Spinal cord (tissue), 10 donors: ENCODE results near the gene PRRC2B. TPM values are rescaled to one million over a fixed set of nuclear protein-coding genes. Genes with fewer than 3 reads are reported as not detected.

Source experiments
- DNase-seq, 6 donors: peaks; one replicate each; pipeline versions ENCODE4 v3.0.0 to v3.0.0-alpha.2; 2013 to 2015; ENCODE audit warnings: low spot score in 6 of 6, low read depth in 4 of 6
- H3K27ac ChIP-seq: one replicate; pipeline ENCODE4 v1.5.1; 2013; ENCODE audit warnings: low read depth, low read length, control low read depth
- H3K27me3 ChIP-seq: one replicate; pipeline ENCODE4 v1.6.1; 2013; ENCODE audit warnings: low read length; ENCODE audit not compliant: control insufficient read depth, insufficient read depth
- H3K36me3 ChIP-seq: one replicate; pipeline ENCODE4 v1.6.1; 2013; ENCODE audit warnings: low read length; ENCODE audit not compliant: control insufficient read depth, insufficient read depth
- H3K4me1 ChIP-seq: one replicate; pipeline ENCODE4 v1.6.1; 2013; ENCODE audit warnings: low read length; ENCODE audit not compliant: control insufficient read depth, insufficient read depth
- H3K4me3 ChIP-seq: one replicate; pipeline ENCODE4 v1.5.1; 2013; ENCODE audit warnings: low read depth, low read length, control low read depth
- H3K9me3 ChIP-seq: one replicate; pipeline ENCODE4 v1.6.1; 2013; ENCODE audit warnings: low read length; ENCODE audit not compliant: control insufficient read depth, insufficient read depth
- WGBS: methylation state at CpG from one replicate; pipeline ENCODE4 v1.1.5; 2013; ENCODE audit warnings: missing lambda C conversion rate; ENCODE audit not compliant: insufficient coverage; 5-methylcytosine and 5-hydroxymethylcytosine counted together
- polyA plus RNA-seq, 2 donors: library from polyadenylated mRNA; unstranded; fragments of 120-200 nt; gene quantifications; one replicate each; pipeline ENCODE4 v1.2.1, GENCODE V29; 2013; ENCODE audit not compliant: insufficient read length in 2 of 2
- total RNA-seq, 2 donors: library from RNA; depleted of rRNA in 1 of 2; stranded (reverse); fragments of 120-200 nt in 1 of 2; fragments of >200 nt in 1 of 2; gene quantifications; one replicate each; pipeline versions ENCODE4 v1.2.3 to v1.2.4, GENCODE V29; 2013 to 2014
- donor health status: healthy.

Gene PRRC2B
- total and polyA plus RNA-seq, 4 donors, result 112 to 219 (median 158) TPM

DNA sequence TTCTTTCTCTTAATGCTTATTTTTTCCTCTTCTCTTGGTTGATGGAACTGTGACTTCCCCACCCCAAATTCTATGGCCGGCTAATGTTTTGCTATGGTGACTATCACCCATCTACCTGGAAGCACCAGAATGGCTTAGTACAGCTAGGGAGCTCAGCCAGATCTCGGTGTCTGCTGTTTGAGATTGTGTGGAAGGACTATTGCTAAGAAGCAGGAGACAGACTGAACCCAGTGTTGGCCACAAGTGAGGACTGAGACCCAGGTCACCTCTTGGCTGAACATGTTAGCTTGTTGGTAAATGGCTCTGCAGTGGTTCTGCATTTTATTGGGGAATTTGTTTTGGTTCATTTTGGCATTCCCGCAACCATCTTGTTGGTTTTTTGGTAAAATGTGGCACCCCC lies 2.7 kb downstream of the PRRC2B start:
- H3K4me3 ChIP-seq, result peak overlapping the region; percentile 5
- H3K27ac ChIP-seq, result peak overlapping the region; percentile 71
- no peak for DNase-seq
- no peaks in the 10 kb centered on the region for H3K9me3 ChIP-seq
- WGBS, result 0% methylated on average over 1 of the region's 3 CpGs
- peaks cover 41% of the 10 kb centered on the region for H3K4me1 ChIP-seq
- H3K27me3 ChIP-seq, result no peaks in the 10 kb centered on the region
- no peaks in the 10 kb centered on the region for H3K36me3 ChIP-seq

DNA sequence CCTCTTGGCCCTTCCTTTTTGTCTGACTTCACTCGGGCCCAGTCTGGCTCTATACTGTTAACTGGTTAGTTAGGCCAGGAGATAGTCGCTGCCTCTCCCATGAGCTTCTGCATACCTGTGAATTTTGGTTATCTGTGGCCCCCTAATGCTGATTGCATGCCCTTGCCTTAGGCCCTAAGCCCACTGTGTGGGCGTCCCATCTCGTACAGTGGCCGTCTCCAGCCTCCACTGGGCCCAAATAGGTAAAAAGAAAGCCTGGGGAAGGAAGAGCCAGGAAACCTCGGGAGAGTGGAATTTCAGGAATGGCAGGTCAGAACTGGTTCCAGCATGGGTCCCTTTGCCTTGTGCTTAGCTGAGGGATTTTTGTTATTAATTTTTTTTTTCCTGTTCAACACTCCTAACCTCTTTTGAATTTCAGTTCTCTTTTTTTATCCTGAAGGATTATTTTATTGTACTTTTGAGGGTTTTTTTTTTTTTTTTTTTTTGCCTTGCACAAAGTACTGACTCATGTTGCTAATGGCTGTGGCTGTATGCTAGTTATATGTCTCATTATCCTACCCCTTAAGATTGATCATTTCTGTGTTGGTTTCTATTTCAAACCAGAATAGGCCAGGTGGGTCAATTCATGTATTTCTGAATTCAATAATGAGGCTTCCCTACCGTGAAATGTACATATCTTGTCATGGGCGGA lies 3.4 kb downstream of the PRRC2B start:
- Histone ChIP-seq H3K27me3 (no peaks in the 10 kb centered on the region), H3K36me3 (no peaks in the 10 kb centered on the region), H3K27ac (peak overlapping the region; percentile 71), H3K4me3 (no peak overlapping the region), H3K4me1 (peaks cover 47% of the 10 kb centered on the region), H3K9me3 (no peaks in the 10 kb centered on the region)
- DNase-seq, result no peak
- WGBS, result 37% methylated on average over 5 of the region's 8 CpGs

DNA sequence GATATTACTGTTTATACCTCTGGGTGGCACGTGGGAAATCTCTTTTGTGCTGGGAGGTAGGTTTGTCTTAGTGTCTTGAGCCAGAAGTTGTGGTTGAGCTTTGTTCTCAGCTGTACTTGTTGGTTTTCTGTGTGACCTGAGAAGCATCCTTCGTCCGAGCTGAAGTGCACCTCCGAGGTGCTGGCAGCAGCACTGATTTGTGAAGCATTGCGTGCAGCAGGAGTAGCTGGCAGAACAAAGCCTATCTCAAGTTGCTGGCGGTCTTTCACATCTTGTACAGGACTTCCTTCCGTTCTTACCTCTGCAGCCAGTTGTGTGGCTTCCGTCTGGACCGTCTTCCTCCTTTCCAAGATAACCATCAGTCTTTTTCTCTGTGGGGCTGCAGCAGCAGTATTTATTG lies 4.3 kb downstream of the PRRC2B start:
- 28% methylated on average over 6 of the region's 9 CpGs for WGBS
- H3K4me3 ChIP-seq, result no peak overlapping the region
- H3K4me1 ChIP-seq, result peaks cover 54% of the 10 kb centered on the region
- no peaks in the 10 kb centered on the region for H3K36me3 ChIP-seq
- H3K27me3 ChIP-seq, result no peaks in the 10 kb centered on the region
- peak overlapping the region; percentile 71 for H3K27ac ChIP-seq
- H3K9me3 ChIP-seq, result no peaks in the 10 kb centered on the region
- DNase-seq, result no peak

DNA sequence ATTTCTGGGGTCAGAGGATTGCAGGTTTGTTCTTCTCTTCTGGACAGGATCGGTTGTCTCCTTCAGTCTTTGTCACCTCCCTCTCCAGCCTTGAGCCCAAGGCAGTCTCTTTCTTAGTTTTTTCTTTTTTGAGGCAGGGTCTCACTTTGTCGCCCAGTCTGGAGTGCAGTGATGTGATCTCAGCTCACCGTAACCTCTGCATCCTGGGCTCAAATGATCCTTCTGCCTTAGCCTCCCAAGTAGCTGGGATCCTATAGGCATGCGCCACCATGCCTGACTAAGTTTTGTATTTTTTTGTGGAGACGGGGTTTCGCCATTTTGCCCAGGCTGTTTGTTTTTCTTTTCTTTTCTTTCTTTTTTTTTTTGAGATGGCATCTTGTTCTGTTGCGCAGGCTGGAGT lies 6.1 kb downstream of the PRRC2B start:
- Histone ChIP-seq H3K36me3 (no peaks in the 10 kb centered on the region), H3K9me3 (no peaks in the 10 kb centered on the region), H3K4me1 (peaks cover 63% of the 10 kb centered on the region), H3K27me3 (no peaks in the 10 kb centered on the region), H3K27ac (no peak overlapping the region), H3K4me3 (no peak overlapping the region)
- 77% methylated on average over 3 of the region's 7 CpGs for WGBS
- DNase-seq, result no peak

DNA sequence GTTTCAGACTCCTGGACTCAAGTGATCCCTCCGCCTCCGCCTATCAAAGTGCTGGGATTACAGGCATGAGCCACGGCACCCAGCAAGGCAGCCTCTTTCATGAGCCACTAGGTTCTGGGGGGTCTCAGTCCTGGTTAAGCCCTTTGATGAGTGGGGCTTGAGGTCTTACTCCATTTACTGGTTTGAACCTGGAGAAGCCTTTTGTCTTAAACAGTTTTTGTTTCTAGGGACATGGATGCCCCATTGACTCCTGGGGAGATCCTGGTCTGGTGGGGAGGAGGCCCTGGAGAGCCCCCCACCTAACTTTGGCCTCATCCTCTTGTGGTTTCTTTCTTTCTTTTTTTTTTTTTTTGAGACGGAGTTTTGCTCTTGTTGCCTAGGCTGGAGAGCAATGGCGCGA lies 6.7 kb downstream of the PRRC2B start:
- DNase-seq, result no peak
- no peaks in the 10 kb centered on the region for H3K27me3 ChIP-seq
- 90% methylated on average over 3 of the region's 6 CpGs for WGBS
- no peak overlapping the region for H3K27ac ChIP-seq
- H3K36me3 ChIP-seq, result no peaks in the 10 kb centered on the region
- H3K9me3 ChIP-seq, result no peaks in the 10 kb centered on the region
- H3K4me3 ChIP-seq, result no peak overlapping the region
- peaks cover 64% of the 10 kb centered on the region for H3K4me1 ChIP-seq

- peak overlapping the region; percentile 79 for H3K27ac ChIP-seq
- 74% methylated on average over 5 of the region's 6 CpGs for WGBS
- H3K27me3 ChIP-seq, result no peaks in the 10 kb centered on the region
- DNase-seq, result no peak
- no peaks in the 10 kb centered on the region for H3K9me3 ChIP-seq
- no peaks in the 10 kb centered on the region for H3K36me3 ChIP-seq
- H3K4me1 ChIP-seq, result peaks cover 64% of the 10 kb centered on the region
- no peak overlapping the region for H3K4me3 ChIP-seq
Observed at GRCh38 chr9:131402073-131402472, 8.2 kb downstream of the PRRC2B start.

DNA sequence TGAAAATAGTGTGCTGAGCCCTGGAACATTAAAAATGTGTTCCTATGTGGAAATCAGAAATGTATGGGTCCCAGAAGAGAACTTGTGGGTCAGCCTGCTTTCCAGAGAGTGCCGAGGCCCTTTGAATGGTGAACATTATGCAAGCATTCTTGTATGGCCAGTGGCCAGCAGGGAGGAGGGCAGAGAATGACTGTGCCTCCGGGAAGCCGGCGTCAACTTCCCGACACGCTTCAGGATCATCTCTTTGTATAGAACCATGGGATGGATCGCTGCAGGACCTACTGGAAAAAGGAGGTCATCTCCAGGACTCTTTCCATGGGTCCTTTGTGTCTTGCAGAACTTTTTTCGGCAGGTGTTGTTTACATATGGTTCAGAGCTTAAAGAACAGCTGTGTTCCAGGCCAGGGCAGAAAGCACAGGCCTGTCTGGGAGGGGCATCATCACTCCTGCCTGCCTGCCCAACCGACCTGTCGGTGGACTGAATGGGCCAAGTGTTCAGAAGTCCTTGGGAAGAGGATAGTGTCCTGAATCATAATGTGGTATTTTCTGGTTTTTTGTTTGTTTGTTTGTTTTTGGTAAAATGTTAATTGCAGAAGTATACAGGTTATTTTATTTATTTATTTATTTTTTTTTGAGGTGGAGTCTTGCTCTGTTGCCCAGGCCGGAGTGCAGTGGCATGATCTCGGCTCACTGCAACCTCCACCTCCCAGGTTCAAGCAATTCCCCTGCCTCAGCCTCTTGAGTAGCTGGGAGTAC lies 9.0 kb downstream of the PRRC2B start:
- Histone ChIP-seq H3K27ac (peak overlapping the region; percentile 79), H3K4me1 (peaks cover 70% of the 10 kb centered on the region), H3K27me3 (no peaks in the 10 kb centered on the region), H3K36me3 (no peaks in the 10 kb centered on the region), H3K9me3 (no peaks in the 10 kb centered on the region), H3K4me3 (peak overlapping the region; percentile 21)
- DNase-seq, result peak in 3 of 6 donors; percentile 65 to 89 (median 85)
- 7% methylated on average over 10 of the region's 12 CpGs for WGBS

DNA sequence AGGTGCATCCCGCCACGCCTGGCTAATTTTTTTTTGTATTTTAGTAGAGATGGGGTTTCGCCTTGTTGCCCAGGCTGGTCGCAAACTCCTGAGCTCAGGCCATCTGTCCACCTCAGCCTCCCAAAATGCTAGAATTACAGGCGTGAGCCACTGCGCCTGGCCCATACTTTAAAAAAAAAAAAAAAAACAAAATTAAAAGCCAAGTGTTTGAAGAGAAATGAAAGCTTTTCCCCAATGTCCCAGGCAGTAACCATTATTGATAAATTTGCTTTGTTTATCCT lies 9.5 kb downstream of the PRRC2B start:
- Histone ChIP-seq H3K4me3 (no peak overlapping the region), H3K27me3 (no peaks in the 10 kb centered on the region), H3K9me3 (no peaks in the 10 kb centered on the region), H3K27ac (peak overlapping the region; percentile 79), H3K4me1 (peaks cover 67% of the 10 kb centered on the region), H3K36me3 (no peaks in the 10 kb centered on the region)
- DNase-seq, result no peak
- no CpG with 5 or more reads among the region's 6 CpGs for WGBS

DNA sequence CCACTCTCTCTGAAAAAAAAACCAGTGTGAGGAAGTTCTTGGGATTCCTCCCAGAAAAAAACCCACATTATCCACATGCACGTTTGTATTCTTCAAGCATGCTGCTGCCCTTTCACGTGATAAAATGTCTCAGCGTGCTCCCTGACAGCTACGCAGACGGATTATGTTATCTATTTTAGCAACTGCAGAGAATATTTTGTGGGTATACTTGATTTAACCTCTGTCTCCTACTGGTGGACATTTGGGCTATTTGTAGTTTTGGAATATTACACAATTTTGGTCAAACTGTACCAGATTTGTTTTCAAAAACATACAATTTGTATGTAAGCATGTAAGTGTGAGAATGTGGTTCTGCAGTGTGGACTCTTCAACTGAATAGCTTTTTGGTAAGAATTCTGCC lies 10.7 kb downstream of the PRRC2B start:
- H3K4me3 ChIP-seq, result no peak overlapping the region
- no peaks in the 10 kb centered on the region for H3K36me3 ChIP-seq
- no peaks in the 10 kb centered on the region for H3K9me3 ChIP-seq
- WGBS, result no CpG with 5 or more reads among the region's 5 CpGs
- peak overlapping the region; percentile 43 for H3K27ac ChIP-seq
- H3K27me3 ChIP-seq, result no peaks in the 10 kb centered on the region
- H3K4me1 ChIP-seq, result peaks cover 70% of the 10 kb centered on the region
- peak in 1 of 6 donors; percentile 50 for DNase-seq

DNA sequence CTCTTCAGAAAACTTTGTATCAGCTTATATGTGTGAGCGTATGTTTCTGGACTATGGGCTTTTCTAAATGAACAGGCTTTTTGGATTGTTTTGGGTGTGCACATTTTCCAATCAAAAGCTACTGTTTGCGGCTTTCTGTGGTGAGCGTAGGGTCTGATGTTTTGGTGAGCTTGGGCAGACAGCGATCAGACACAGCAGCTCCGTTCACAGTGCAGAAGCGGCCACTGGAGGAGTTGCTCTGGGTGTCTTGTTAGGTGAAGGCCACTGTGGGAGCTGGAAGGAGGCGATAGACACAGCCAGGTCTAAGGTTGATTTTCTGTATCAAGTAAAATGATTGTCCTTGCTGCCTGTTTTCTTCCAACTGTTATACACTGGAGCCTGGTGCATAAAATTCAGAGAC lies 11.1 kb downstream of the PRRC2B start:
- Histone ChIP-seq H3K27me3 (no peaks in the 10 kb centered on the region), H3K36me3 (no peaks in the 10 kb centered on the region), H3K27ac (peak overlapping the region; percentile 43), H3K9me3 (no peaks in the 10 kb centered on the region), H3K4me3 (no peak overlapping the region), H3K4me1 (peaks cover 72% of the 10 kb centered on the region)
- WGBS, result 27% methylated on average over 5 of the region's 7 CpGs
- peak in 2 of 6 donors; percentile 21 to 28 for DNase-seq
